SK-N-SH (cell line): Measurements from ENCODE around the gene CPTP.
A peak's percentile ranks its signal among the peaks of the same experiment; 100 is the strongest.

Experiments
- CTCF ChIP-seq: fragments of 200-600 bp; sonication (generic); IDR thresholded peaks from 2 replicates; pipeline ENCODE4 v1.6.1; 2017; ENCODE audit warnings: antibody characterized with exemption, mild to moderate bottlenecking, moderate library complexity
- EZH2phosphoT487 ChIP-seq: fragments of 200-600 bp; sonication (generic); IDR thresholded peaks from 2 replicates; pipeline ENCODE4 v1.6.1; 2017; ENCODE audit warnings: low read depth, mixed run types, mild to moderate bottlenecking, antibody characterized with exemption, moderate library complexity, borderline replicate concordance
- POLR2AphosphoS5 ChIP-seq: IDR thresholded peaks from 2 replicates; pipeline ENCODE4 v1.6.1; 2012; ENCODE audit warnings: low read depth, low read length
- REST ChIP-seq: IDR thresholded peaks from 2 replicates; pipeline ENCODE4 v1.6.1; 2012; ENCODE audit warnings: mild to moderate bottlenecking, low read depth, low read length, moderate library complexity
- RFX5 ChIP-seq: IDR thresholded peaks from 2 replicates; pipeline ENCODE4 v1.6.1; 2012; ENCODE audit warnings: mild to moderate bottlenecking, improper control_type of control experiment, low read length
- SIN3A ChIP-seq: IDR thresholded peaks from 2 replicates; pipeline ENCODE4 v1.6.1; 2012; ENCODE audit warnings: low read depth, mild to moderate bottlenecking, low read length, moderate library complexity, borderline replicate concordance
- TAF1 ChIP-seq: IDR thresholded peaks from 2 replicates; pipeline ENCODE4 v1.6.1; 2012; ENCODE audit warnings: low read depth, mild to moderate bottlenecking, low read length, moderate library complexity, borderline replicate concordance

- TF ChIP-seq SIN3A: no peak
- TF ChIP-seq RFX5: no peak
- TF ChIP-seq EZH2phosphoT487: no peak
- TF ChIP-seq TAF1: no peak
- TF ChIP-seq CTCF: peak; percentile 25; the same call in 1 of the 2 replicates
- no peak for TF ChIP-seq REST
- no peak for TF ChIP-seq POLR2AphosphoS5
Observed at GRCh38 chr1:1306070-1306660, 18.4 kb upstream of the CPTP start.
